ENCODE measurements around the gene PSRC1.

The PSRC1 gene

GRCh38 chr1:109282952-109283747 lies at the start of gene PSRC1:
Gene PSRC1 (minus strand): TSS chr1:109283145.
- peak; percentile 92 for DNase-seq (ENCODE audit: low spot score)

- no peak for DNase-seq (ENCODE audit: low spot score)
Measured at GRCh38 chr1:109331113-109331512, 48.2 kb upstream of the PSRC1 start.

GRCh38 chr1:109327285-109327684 lies 44.3 kb upstream of the PSRC1 start:
- no peak for DNase-seq (ENCODE audit: low spot score)

GRCh38 chr1:109322974-109323373 lies 40.0 kb upstream of the PSRC1 start:
- DNase-seq (ENCODE audit: low spot score) = no peak

GRCh38 chr1:109319114-109319513 lies 36.2 kb upstream of the PSRC1 start:
- DNase-seq (ENCODE audit: low spot score) = no peak

GRCh38 chr1:109316506-109316905 lies 33.6 kb upstream of the PSRC1 start:
- DNase-seq (ENCODE audit: low spot score) = no peak

GRCh38 chr1:109315288-109315687 lies 32.3 kb upstream of the PSRC1 start:
- no peak for DNase-seq (ENCODE audit: low spot score)

GRCh38 chr1:109314795-109315194 lies 31.9 kb upstream of the PSRC1 start:
- DNase-seq (ENCODE audit: low spot score) = no peak

GRCh38 chr1:109312978-109313775 lies 30.2 kb upstream of the PSRC1 start:
- DNase-seq (ENCODE audit: low spot score) = no peak

GRCh38 chr1:109312246-109312645 lies 29.3 kb upstream of the PSRC1 start:
- no peak for DNase-seq (ENCODE audit: low spot score)

GRCh38 chr1:109309347-109309746 lies 26.4 kb upstream of the PSRC1 start:
- DNase-seq (ENCODE audit: low spot score) = no peak

- no peak for DNase-seq (ENCODE audit: low spot score)
Measured at GRCh38 chr1:109307274-109308021, 24.5 kb upstream of the PSRC1 start.

- no peak for DNase-seq (ENCODE audit: low spot score)
Measured at GRCh38 chr1:109306832-109307273, 23.9 kb upstream of the PSRC1 start, which contains the start of gene MYBPHL. Gene MYBPHL (minus strand): TSS chr1:109307011. CDS start chr1:109306991, 20 bp downstream.

GRCh38 chr1:109305991-109306390 lies 23.0 kb upstream of the PSRC1 start:
- DNase-seq (ENCODE audit: low spot score) = peak; percentile 55

- DNase-seq (ENCODE audit: low spot score) = no peak
Measured at GRCh38 chr1:109304226-109304920, 21.4 kb upstream of the PSRC1 start.

GRCh38 chr1:109301874-109302273 lies 18.9 kb upstream of the PSRC1 start:
- DNase-seq (ENCODE audit: low spot score) = no peak

- no peak for DNase-seq (ENCODE audit: low spot score)
Measured at GRCh38 chr1:109300650-109301151, 17.8 kb upstream of the PSRC1 start.

- peak; percentile 32 for DNase-seq (ENCODE audit: low spot score)
Measured at GRCh38 chr1:109299558-109300343, 16.8 kb upstream of the PSRC1 start.

- peak; percentile 50 for DNase-seq (ENCODE audit: low spot score)
Measured at GRCh38 chr1:109298666-109299557, 16.0 kb upstream of the PSRC1 start.

- DNase-seq (ENCODE audit: low spot score) = no peak
Measured at GRCh38 chr1:109296782-109297181, 13.8 kb upstream of the PSRC1 start.
